Measurements from ENCODE around the gene TMEM169. TPM values are rescaled to one million over a fixed set of nuclear protein-coding genes. Genes with fewer than 3 reads are reported as not detected.

TMEM169 gene
- total and polyA plus RNA-seq, 2 of the 13 experiments (the other 11 are each of a cell fraction or from before 2014, with no cell fraction given), result 1.5 to 4.5 TPM

- TF ChIP-seq ZNF124 (CRISPR knock-in tag; IDR thresholded peaks at IDR 0.05), result peak; percentile 98
- TF ChIP-seq CBFB (CRISPR knock-in tag; IDR thresholded peaks at IDR 0.05), result peak; percentile 74
- TF ChIP-seq RNF2 (conservative IDR thresholded peaks at IDR 0.05; ENCODE audit: low read depth), result 0 out of 2 replicates have a peak, but pooled peaks have one; percentile 30
- TF ChIP-seq NFKBIZ (CRISPR knock-in tag; IDR thresholded peaks at IDR 0.05), result peak; percentile 65; the same call in 1 of the 2 replicates
- peak; percentile 66; the same call in 1 of the 2 replicates for TF ChIP-seq ZNF646 (CRISPR knock-in tag; IDR thresholded peaks at IDR 0.05)
- no peak; the same call in none of the 2 replicates for TF ChIP-seq CBX5 (CRISPR knock-in tag; IDR thresholded peaks at IDR 0.05; ENCODE audit: borderline replicate concordance)
- TF ChIP-seq ZNF260 (CRISPR knock-in tag; IDR thresholded peaks at IDR 0.05; ENCODE audit: borderline replicate concordance, low read depth), result peak; percentile 94; the same call in 1 of the 2 replicates
- TF ChIP-seq ARNT2 (CRISPR knock-in tag; IDR thresholded peaks at IDR 0.05; ENCODE audit: low read depth), result peak; percentile 98
- TF ChIP-seq IRF2 (CRISPR knock-in tag; IDR thresholded peaks at IDR 0.05), result peak; percentile 88
- TF ChIP-seq ZBTB8A (CRISPR knock-in tag; IDR thresholded peaks at IDR 0.05; ENCODE audit: borderline replicate concordance, low read depth), result peak; percentile 25; the same call in 1 of the 2 replicates
- TF ChIP-seq CEBPZ (IDR thresholded peaks at IDR 0.05; ENCODE audit: low read length), result no peak
- peak; percentile 92 for TF ChIP-seq ZNF446 (CRISPR knock-in tag; IDR thresholded peaks at IDR 0.05)
- TF ChIP-seq HNF1A (IDR thresholded peaks at IDR 0.05; ENCODE audit: low read depth), result no peak
- TF ChIP-seq HNF1A (CRISPR knock-in tag; IDR thresholded peaks at IDR 0.05; ENCODE audit: borderline replicate concordance), result peak; percentile 70
- TF ChIP-seq ZNF274 (CRISPR knock-in tag; IDR thresholded peaks at IDR 0.05), result peak; percentile 93
Observed at GRCh38 chr2:216081487-216082116, at the start of gene TMEM169, which contains the start of gene PECR (continued).
